ENCODE data around the gene SDF2L1. TPM values are rescaled to one million over a fixed set of nuclear protein-coding genes. Genes with fewer than 3 reads are reported as not detected.

Gene SDF2L1
- total and polyA plus RNA-seq, 8 donors: 24.0 to 49.2 (median 34.0) TPM

- no peak for FAIRE-seq
- Histone ChIP-seq H3K4me3 (no peak overlapping the region), H3K27me3 (no peaks in the 10 kb centered on the region), H3K36me3 (peaks cover 0 to 20% (median 4%) of the 10 kb centered on the region in 3 donors), H3K9me3 (no peaks in the 10 kb centered on the region), H3K4me1 (no peaks in the 10 kb centered on the region), H3K27ac (no peak overlapping the region)
- DNase-seq: no peak
- intact Hi-C loops (cut with DNase I): no loop called here
- no peak for TF ChIP-seq CTCF (IDR thresholded peaks at IDR 0.05)
- WGBS, 2 donors: 81 to 87% methylated on average over 3 of the region's 3 CpGs
- ATAC-seq: no peak
These were observed 43.8 kb upstream of the SDF2L1 start for GRCh38 chr22:21598302-21598701.

- no peaks in the 10 kb centered on the region for H3K27me3 ChIP-seq
- ATAC-seq (no peak), DNase-seq (no peak), FAIRE-seq (no peak)
- no peaks in the 10 kb centered on the region for H3K9me3 ChIP-seq
- intact Hi-C loops (cut with DNase I): no loop called here
- H3K27ac ChIP-seq: no peak overlapping the region
- no peak for TF ChIP-seq CTCF (IDR thresholded peaks at IDR 0.05)
- no peak overlapping the region for H3K4me3 ChIP-seq
- H3K36me3 ChIP-seq: peaks cover 0 to 14% (median 0%) of the 10 kb centered on the region in 3 donors
- 89 to 91% methylated on average over 6 of the region's 6 CpGs for WGBS, 2 donors
- no peaks in the 10 kb centered on the region for H3K4me1 ChIP-seq
These were observed 42.8 kb upstream of the SDF2L1 start for GRCh38 chr22:21599053-21599893.

DNA sequence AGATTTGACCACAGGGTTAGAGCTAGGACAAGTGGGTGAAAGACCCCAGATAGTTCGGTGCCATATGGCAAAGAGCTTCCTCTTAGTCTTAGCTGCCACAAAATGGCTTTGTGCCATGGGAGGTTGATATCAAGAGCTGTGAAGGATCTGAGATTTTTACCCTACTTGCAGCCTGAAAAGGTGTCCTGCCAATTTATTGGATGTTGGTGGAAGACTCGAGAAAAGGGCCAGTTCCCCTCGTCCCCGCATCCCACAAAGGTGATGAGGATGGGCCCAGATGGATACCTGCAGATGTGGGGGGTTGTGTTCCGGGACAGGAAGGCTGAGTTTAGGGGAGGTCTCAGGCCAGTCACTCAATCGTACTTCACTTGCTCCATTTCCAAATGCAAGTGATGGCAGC lies 39.5 kb upstream of the SDF2L1 start:
- 89 to 96% methylated on average over 6 of the region's 6 CpGs for WGBS, 2 donors
- H3K9me3 ChIP-seq: no peaks in the 10 kb centered on the region
- no peak overlapping the region for H3K4me3 ChIP-seq
- H3K27ac ChIP-seq: no peak overlapping the region
- H3K4me1 ChIP-seq: no peaks in the 10 kb centered on the region
- ATAC-seq (no peak), DNase-seq (no peak), FAIRE-seq (no peak)
- no peaks in the 10 kb centered on the region for H3K36me3 ChIP-seq
- intact Hi-C loops (cut with DNase I): no loop called here
- H3K27me3 ChIP-seq: no peaks in the 10 kb centered on the region
- TF ChIP-seq CTCF (IDR thresholded peaks at IDR 0.05): no peak

GRCh38 chr22:21603973-21604372 lies 38.1 kb upstream of the SDF2L1 start:
- no peak for TF ChIP-seq CTCF (IDR thresholded peaks at IDR 0.05)
- WGBS, 2 donors: 82 to 85% methylated on average over 9 of the region's 9 CpGs
- Histone ChIP-seq H3K4me1 (no peaks in the 10 kb centered on the region), H3K27ac (no peak overlapping the region), H3K27me3 (no peaks in the 10 kb centered on the region), H3K4me3 (no peak overlapping the region), H3K9me3 (no peaks in the 10 kb centered on the region), H3K36me3 (no peaks in the 10 kb centered on the region)
- intact Hi-C loops (cut with DNase I): no loop called here
- ATAC-seq: no peak
- DNase-seq: no peak
- FAIRE-seq: no peak

DNA sequence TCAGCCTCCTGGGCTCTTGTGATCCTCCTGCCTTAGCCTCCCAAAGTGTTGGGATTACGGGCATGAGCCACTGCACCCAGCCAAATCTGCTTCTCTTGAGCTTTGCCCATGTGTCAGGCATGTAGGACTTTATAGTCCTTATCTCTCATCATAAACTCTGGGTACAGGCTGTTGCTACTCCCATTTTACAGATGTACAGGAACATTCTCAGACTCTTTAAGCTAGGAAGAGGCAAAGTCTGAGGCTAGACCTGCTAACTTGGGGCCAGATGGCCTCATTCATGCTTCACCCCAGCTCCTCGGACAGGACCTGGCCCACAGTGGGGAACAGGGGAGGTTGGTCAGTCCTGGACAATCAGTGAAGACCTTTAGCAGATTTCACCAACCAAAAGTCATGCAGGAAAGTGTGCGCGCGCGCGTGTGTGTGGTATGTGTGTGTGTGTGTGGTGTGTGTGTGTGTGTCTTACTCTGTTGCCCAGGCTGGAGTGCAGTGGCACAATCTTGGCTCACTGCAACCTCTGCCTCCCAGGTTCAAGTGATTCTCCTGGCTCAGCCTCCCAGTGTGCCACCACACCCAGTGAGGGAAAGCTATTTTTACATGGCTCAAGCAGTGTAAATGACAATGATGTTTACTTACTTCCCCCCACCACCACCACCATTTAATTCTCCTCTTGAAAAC lies 36.1 kb upstream of the SDF2L1 start:
- H3K36me3 ChIP-seq: no peaks in the 10 kb centered on the region
- intact Hi-C loops (cut with DNase I): no loop called here
- no peaks in the 10 kb centered on the region for H3K9me3 ChIP-seq
- H3K27ac ChIP-seq: no peak overlapping the region
- H3K4me3 ChIP-seq: no peak overlapping the region
- TF ChIP-seq CTCF (IDR thresholded peaks at IDR 0.05): no peak
- no peaks in the 10 kb centered on the region for H3K4me1 ChIP-seq
- ATAC-seq (no peak), DNase-seq (no peak), FAIRE-seq (no peak)
- WGBS, 2 donors: 96 to 99% methylated on average over 7 of the region's 7 CpGs
- no peaks in the 10 kb centered on the region for H3K27me3 ChIP-seq

Measured in pancreas (tissue), 10 donors.